ENCODE measurements around the gene SHH. TPM values are rescaled to one million over a fixed set of nuclear protein-coding genes. Genes with fewer than 3 reads are reported as not detected.

SHH gene
- total RNA-seq, 1 experiment from 2014 or later = 0.26 TPM

DNA sequence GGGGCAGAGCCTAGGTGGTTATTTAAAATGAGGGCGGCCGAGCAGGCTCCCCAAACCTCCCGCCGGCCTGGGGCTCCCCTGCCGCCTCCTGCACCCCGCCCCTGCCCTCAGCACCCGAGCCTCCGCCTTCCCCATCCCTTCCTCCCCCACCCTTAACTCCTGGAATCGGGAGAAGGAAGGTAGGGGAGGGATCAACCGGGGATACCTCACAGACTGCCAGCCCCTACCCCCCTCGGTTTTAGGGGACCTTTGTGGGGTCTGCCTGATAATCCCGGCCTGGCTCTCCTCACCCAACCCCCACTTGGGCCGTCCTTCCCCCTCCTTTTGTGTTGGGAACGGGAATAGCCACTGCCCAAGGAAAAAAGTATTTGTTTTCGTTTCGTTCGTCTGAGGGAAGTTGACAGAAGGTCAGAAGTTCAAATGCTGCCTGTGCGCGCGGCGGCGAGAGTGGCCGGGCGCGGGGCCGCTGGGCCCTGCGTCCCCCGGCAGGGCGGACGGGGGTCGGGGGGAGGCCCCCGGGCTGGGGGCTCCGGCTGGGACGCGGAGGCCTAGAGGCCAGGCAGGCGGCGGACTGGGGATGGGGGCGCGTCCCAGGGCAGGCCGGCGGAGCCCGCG, 2.8 kb downstream of the SHH start (continued):
- TF ChIP-seq PRDM15 (CRISPR knock-in tag; IDR thresholded peaks at IDR 0.05) = no peak
- TF ChIP-seq ESRRA (CRISPR knock-in tag; IDR thresholded peaks at IDR 0.05; ENCODE audit: borderline replicate concordance) = no peak
- TF ChIP-seq, protein P1, sequence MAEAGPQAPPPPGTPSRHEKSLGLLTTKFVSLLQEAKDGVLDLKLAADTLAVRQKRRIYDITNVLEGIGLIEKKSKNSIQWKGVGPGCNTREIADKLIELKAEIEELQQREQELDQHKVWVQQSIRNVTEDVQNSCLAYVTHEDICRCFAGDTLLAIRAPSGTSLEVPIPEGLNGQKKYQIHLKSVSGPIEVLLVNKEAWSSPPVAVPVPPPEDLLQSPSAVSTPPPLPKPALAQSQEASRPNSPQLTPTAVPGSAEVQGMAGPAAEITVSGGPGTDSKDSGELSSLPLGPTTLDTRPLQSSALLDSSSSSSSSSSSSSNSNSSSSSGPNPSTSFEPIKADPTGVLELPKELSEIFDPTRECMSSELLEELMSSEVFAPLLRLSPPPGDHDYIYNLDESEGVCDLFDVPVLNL (CRISPR knock-in tag; IDR thresholded peaks at IDR 0.05; ENCODE audit: borderline replicate concordance, low read depth) = no peak
- TF ChIP-seq SP1 (CRISPR knock-in tag; conservative IDR thresholded peaks at IDR 0.05) = no peak
- TF ChIP-seq, protein P2, sequence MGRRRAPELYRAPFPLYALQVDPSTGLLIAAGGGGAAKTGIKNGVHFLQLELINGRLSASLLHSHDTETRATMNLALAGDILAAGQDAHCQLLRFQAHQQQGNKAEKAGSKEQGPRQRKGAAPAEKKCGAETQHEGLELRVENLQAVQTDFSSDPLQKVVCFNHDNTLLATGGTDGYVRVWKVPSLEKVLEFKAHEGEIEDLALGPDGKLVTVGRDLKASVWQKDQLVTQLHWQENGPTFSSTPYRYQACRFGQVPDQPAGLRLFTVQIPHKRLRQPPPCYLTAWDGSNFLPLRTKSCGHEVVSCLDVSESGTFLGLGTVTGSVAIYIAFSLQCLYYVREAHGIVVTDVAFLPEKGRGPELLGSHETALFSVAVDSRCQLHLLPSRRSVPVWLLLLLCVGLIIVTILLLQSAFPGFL (CRISPR knock-in tag; IDR thresholded peaks at IDR 0.05; ENCODE audit: borderline replicate concordance) = no peak
- no peak for TF ChIP-seq ZNF423 (CRISPR knock-in tag; IDR thresholded peaks at IDR 0.05)
- no peak for TF ChIP-seq CDX4 (CRISPR knock-in tag; IDR thresholded peaks at IDR 0.05; ENCODE audit: borderline replicate concordance)
- TF ChIP-seq NFYB (CRISPR knock-in tag; conservative IDR thresholded peaks at IDR 0.05; ENCODE audit: low read depth) = no peak
- TF ChIP-seq, protein P3, sequence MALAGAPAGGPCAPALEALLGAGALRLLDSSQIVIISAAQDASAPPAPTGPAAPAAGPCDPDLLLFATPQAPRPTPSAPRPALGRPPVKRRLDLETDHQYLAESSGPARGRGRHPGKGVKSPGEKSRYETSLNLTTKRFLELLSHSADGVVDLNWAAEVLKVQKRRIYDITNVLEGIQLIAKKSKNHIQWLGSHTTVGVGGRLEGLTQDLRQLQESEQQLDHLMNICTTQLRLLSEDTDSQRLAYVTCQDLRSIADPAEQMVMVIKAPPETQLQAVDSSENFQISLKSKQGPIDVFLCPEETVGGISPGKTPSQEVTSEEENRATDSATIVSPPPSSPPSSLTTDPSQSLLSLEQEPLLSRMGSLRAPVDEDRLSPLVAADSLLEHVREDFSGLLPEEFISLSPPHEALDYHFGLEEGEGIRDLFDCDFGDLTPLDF (CRISPR knock-in tag; IDR thresholded peaks at IDR 0.05) = no peak

GRCh38 chr7:155808549-155809331, 3.5 kb downstream of the SHH start:
- H3K27me3 Mint-ChIP-seq (ENCODE audit: low read depth) = peaks cover 94% of the 10 kb centered on the region
- no peaks in the 10 kb centered on the region for H3K9me3 Mint-ChIP-seq
- ChIA-PET POLR2A (no interaction called here), CTCF (interaction anchor here (0.6 to 1.0 kb wide), 2 partner anchors 12 to 38 kb away, joined by 3 to 4 read pairs; no protein-coding TSS in a partner anchor)
- no peaks in the 10 kb centered on the region for H3K36me3 Mint-ChIP-seq
- H3K4me3 Mint-ChIP-seq = peak overlapping the region; percentile 68
- peaks cover 55% of the 10 kb centered on the region for H3K4me1 Mint-ChIP-seq
- H3K27ac Mint-ChIP-seq = no peak overlapping the region
- ATAC-seq (no peak), DNase-seq (ENCODE audit: low spot score) (no peak)
- no peak for TF ChIP-seq TEAD1 (CRISPR knock-in tag; IDR thresholded peaks at IDR 0.05)
- TF ChIP-seq, protein P4, sequence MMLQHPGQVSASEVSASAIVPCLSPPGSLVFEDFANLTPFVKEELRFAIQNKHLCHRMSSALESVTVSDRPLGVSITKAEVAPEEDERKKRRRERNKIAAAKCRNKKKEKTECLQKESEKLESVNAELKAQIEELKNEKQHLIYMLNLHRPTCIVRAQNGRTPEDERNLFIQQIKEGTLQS (CRISPR knock-in tag; conservative IDR thresholded peaks at IDR 0.05) = no peak
- TF ChIP-seq PRDM15 (CRISPR knock-in tag; IDR thresholded peaks at IDR 0.05) = no peak
- TF ChIP-seq ZNF232 (CRISPR knock-in tag; IDR thresholded peaks at IDR 0.05) = no peak
- no peak for TF ChIP-seq FOXJ3 (CRISPR knock-in tag; IDR thresholded peaks at IDR 0.05; ENCODE audit: borderline replicate concordance)
- TF ChIP-seq NR3C1 (CRISPR knock-in tag; conservative IDR thresholded peaks at IDR 0.05; ENCODE audit: low read depth) = no peak
- TF ChIP-seq MXD4 (CRISPR knock-in tag; IDR thresholded peaks at IDR 0.05; ENCODE audit: borderline replicate concordance) = no peak
- no peak for TF ChIP-seq FOXK1 (CRISPR knock-in tag; IDR thresholded peaks at IDR 0.05)
- TF ChIP-seq TEAD4 (CRISPR knock-in tag; IDR thresholded peaks at IDR 0.05) = no peak
- TF ChIP-seq, protein P5, sequence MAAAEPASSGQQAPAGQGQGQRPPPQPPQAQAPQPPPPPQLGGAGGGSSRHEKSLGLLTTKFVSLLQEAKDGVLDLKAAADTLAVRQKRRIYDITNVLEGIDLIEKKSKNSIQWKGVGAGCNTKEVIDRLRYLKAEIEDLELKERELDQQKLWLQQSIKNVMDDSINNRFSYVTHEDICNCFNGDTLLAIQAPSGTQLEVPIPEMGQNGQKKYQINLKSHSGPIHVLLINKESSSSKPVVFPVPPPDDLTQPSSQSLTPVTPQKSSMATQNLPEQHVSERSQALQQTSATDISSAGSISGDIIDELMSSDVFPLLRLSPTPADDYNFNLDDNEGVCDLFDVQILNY (CRISPR knock-in tag; IDR thresholded peaks at IDR 0.05) = no peak

Data from WTC11 (cell line).